ENCODE results near the gene THG1L.
"Not testable (repeated sequence)": the region's sequence is repeated elsewhere in the genome, so short reads cannot be mapped to it uniquely, and the experiment has no call there.

The THG1L gene

DNA sequence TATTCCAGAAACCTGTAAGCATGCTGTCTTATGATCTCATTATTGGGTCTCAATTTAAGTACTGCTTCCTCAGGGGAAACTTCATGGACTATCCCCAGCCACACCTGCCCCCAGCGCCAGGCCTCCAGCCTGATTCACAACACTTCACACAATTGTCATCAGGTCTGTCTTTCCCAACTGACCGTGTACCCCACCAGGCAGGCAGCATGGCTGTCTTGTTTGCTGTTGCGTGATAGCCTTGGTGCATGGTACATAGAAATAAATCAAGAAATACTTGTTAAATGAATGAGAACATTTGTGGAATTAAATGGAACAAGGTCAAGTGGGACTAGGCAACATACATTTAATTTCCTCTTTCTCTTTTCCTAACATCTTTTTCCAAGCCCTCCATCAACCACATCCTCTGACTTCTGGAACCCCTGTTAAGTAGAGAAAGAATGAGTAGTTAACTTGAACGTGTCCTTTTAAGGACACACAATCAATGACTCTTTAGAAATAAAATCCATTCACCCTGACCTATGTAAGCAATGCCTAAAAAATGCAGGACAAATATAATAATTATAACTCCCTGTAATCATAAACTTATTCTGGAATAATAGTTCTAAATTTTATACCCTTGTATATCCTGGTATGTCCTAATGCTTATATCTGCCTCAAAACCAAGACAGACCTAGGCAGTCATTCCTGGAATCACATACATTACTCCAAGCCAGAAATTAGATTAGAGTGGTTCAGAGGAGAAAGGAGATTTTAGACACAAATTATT lies 17.2 kb upstream of the THG1L start:
- DNase-seq = no peak
- TF ChIP-seq GATA1 (IDR thresholded peaks at IDR 0.05; ENCODE audit: low read depth, low read length) = no peak
- no peak for TF ChIP-seq POLR2A (IDR thresholded peaks at IDR 0.05; ENCODE audit: low read length)

DNA sequence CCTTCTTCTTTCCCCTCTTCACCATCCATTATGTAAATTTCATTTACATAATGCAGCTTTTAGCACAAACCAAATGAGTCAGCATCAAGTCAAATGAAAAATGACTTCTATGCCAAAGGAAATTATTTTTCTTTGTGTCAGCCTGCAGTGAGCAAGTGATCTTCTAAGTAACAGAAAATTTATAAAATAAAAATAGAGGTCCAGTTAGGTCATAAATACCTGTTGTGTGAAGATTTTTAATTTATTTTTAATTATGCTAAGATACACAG lies 16.7 kb upstream of the THG1L start:
- DNase-seq = no peak
- TF ChIP-seq GATA1 (IDR thresholded peaks at IDR 0.05; ENCODE audit: low read depth, low read length) = no peak
- no peak for TF ChIP-seq POLR2A (IDR thresholded peaks at IDR 0.05; ENCODE audit: low read length)

DNA sequence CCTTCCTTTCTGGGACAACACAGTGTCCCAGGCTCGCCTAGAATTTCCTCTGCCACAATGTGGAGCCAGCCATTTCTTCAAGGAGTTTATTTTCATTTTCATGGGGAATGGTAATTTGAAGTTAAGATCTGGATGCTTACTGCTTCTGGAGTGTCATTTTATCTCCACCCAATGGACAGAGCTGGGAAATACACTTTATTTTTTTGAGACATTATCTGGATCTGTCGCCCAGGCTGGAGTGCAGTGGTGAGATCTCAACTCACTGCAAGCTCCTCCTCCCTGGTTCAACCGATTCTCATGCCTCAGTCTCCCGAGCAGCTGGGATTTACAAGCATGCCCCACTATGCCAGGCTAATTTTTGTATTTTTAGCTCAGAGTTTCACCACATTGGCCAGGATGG lies 12.7 kb upstream of the THG1L start:
- TF ChIP-seq POLR2A (IDR thresholded peaks at IDR 0.05; ENCODE audit: low read length) = no peak
- TF ChIP-seq GATA1 (IDR thresholded peaks at IDR 0.05; ENCODE audit: low read depth, low read length) = no peak
- DNase-seq = peak; percentile 64 to 66

DNA sequence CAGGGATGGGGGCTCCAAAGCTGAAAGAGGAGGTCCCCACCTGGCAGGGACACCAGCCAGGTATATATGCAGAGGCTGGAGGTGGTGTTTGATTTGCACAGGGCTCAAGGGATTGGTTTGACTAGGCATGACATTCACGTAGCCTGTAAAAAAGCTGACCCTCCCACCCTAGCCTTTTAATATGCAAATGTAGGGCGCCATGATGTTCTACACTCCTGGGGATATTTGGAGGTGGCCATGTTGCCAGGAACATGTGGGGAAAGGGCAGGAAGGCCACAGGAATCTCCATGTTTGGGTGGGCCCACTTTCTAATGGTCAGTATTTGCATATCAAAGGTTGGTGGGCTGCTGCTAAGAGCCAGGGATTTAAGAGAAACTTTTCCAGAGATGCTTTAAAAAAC lies 12.0 kb upstream of the THG1L start:
- no peak for TF ChIP-seq GATA1 (IDR thresholded peaks at IDR 0.05; ENCODE audit: low read depth, low read length)
- TF ChIP-seq POLR2A (IDR thresholded peaks at IDR 0.05; ENCODE audit: low read length) = no peak
- no peak for DNase-seq

DNA sequence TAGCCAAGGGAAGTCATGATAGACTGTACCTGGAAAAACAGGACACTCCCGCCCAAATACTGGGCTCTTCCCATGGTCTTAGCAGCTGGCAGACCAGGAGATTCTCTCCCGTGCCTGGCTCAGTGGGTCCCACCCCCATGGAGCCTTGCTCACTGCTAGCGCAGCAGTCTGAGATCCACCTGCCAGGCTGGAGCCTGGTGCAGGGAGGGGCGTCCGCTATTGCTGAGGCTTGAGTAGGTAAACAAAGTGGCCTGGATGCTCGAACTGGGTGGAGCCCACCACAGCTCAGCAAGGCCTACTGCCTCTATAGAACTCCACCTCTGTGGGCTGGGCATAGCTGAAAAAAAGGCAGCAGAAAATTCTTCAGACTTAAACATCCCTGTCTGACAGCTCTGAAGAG lies 10.1 kb upstream of the THG1L start:
- TF ChIP-seq POLR2A (IDR thresholded peaks at IDR 0.05; ENCODE audit: low read length) = no peak
- no peak for TF ChIP-seq GATA1 (IDR thresholded peaks at IDR 0.05; ENCODE audit: low read depth, low read length)
- no peak for DNase-seq

DNA sequence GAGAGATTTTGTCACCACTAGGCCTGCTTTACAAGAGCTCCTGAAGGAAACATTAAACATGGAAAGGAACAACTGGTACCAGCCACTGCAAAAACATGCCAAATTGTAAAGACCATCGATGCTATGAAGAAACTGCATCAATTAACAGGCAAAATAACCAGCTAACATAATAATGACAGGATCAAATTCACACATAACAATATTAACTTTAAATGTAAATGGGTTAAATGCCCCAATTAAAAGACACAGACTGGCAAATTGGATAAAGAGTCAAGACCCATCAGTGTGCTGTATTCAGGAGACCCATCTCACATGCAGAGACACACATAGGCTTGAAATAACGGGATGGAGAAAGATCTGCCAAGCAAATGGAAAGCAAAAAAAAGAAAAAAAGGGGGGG lies 8.3 kb upstream of the THG1L start:
- not testable (repeated sequence) for DNase-seq

DNA sequence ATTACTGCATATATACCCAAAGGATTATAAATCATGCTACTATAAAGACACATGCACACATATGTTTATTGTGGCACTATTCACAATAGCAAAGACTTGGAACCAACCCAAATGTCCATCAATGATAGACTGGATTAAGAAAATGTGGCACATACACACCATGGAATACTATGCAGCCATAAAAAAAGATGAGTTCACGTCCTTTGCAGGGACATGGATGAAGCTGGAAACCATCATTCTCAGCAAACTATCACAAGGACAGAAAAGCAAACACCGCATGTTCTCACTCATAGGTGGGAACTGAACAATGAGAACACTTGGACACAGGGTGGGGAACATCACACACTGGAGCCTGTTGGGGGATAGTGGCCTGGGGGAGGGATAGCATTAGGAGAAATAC lies 4.6 kb upstream of the THG1L start:
- DNase-seq = not testable (repeated sequence)

DNA sequence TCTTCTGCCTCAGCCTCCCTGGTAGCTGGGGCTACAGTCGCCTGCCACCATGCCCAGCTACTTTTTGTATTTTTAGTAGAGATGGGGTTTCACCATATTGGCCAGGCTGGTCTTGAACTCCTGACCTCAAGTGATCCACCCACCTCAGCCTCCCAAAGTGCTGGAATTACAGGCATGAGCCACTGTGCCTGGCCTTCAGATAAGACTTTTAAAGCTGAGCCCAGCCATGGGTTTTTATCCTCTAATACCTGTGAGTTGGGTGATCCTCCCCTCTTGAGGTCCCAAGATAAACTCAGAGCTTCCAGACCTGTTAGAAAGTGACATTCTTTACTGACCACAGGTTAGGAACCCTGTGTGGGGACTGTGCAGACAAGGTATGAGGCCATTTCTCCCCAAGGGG lies 3.4 kb upstream of the THG1L start:
- not testable (repeated sequence) for DNase-seq

DNA sequence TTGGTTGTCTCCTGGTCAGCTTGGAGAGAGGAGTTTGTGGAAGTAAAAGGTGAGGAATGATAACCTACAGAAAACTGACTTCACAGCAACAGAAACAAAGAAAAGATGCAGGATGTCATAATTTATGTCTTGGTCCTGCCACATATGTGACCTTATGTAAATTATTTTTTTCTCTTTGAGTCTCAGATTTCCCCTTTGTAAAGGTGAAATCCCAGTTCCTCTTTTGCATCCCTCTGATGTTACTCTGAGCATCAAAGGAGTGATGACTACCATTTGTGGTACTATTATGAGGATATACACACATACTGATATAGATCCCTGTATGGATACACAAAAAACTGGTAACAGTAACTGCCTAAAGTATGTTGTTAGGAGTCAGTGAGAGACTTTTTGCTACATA lies 1.4 kb upstream of the THG1L start:
- DNase-seq = no peak
- TF ChIP-seq POLR2A (IDR thresholded peaks at IDR 0.05; ENCODE audit: low read length) (no peak), GATA1 (IDR thresholded peaks at IDR 0.05; ENCODE audit: low read depth, low read length) (no peak)

DNA sequence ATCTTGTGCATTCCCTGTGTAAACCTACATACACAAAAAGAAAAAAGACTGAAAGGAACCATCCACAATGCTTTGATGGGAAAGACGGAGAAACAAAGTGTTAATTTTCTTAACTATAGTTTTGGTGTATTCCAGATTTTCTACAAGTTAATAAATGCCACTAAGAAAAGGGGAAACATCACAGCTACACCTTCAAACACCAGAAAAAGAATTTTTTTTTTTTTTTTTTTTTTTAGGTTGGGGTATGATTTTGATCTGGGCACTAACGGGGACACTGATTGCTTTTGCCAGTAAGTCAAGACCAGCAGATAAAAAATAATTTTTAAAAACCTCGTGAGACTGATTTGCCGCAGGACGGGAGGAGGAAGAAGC lies 334 bp upstream of the THG1L start:
- no peak for DNase-seq
- TF ChIP-seq GATA1 (IDR thresholded peaks at IDR 0.05; ENCODE audit: low read depth, low read length) (no peak), POLR2A (IDR thresholded peaks at IDR 0.05; ENCODE audit: low read length) (no peak)

DNA sequence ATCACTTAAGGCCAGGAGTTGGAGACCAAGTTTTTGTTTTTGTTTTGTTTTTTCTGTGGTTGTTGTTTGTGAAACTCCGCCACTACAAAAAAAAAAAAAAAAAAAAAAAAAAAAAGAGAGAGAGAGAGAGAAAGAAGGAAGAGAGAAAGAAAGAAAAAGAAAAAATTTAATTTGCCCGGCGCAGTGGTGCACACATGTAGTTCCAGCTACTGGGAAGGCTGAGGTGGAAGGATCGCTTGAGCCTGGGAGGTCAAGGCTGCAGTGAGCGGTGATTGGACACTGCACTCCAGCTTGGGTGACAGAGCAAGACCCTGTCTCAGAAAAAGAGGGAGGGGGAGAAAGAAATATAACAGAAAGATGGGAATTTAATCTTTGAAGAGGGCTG lies 902 bp downstream of the THG1L start:
- DNase-seq = no peak

DNA sequence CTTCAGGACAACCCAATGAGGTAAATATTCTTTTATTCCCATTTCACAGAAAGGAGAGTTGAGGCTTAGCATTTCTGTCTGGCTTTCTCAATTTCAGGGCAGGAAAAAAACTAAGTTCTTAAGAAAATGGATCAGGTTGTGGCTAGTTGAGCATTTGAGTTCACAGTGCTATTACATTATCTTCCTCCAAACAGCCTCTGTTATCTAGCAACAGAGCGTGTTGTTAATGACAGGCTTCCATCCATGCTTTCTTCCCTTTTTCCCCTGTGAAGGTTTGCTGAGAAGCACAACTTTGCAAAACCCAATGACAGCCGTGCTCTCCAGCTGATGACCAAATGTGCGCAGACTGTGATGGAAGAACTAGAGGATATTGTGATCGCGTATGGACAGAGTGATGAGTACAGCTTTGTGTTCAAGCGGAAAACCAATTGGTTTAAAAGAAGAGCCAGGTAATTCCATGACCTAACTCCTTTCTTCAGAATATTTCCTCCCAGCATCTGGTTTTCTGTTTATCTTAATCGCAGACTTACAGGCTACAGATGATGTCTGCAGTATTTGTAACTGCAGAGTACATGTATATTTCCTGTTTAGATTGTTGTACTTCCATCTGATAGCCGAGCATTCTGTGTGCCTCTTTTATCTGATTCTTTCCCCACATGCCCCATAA lies 1.5 kb downstream of the THG1L start:
- TF ChIP-seq GATA1 (IDR thresholded peaks at IDR 0.05; ENCODE audit: low read depth, low read length) (no peak), POLR2A (IDR thresholded peaks at IDR 0.05; ENCODE audit: low read length) (no peak)
- peak; percentile 74 to 88 for DNase-seq

More for the DNA sequence above, 902 bp downstream of the THG1L start:
- TF ChIP-seq POLR2A (IDR thresholded peaks at IDR 0.05; ENCODE audit: low read length) (no peak), GATA1 (IDR thresholded peaks at IDR 0.05; ENCODE audit: low read depth, low read length) (no peak)

DNA sequence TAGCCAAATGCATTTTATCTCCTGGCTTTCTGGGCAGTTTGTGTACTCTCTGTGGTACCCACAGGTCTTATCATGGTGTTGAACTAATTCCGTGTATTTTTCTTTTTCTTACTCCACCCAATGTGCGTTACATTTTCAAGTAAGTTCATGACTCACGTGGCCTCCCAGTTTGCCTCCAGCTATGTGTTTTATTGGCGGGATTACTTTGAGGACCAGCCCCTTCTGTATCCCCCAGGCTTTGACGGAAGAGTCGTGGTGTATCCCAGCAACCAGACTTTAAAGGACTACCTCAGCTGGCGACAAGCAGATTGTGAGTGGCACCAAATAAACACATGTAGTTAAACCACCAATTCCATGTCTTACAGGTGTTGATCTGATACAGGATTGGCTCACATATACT lies 3.2 kb downstream of the THG1L start:
- peak; percentile 9 to 10 for DNase-seq
- TF ChIP-seq POLR2A (IDR thresholded peaks at IDR 0.05; ENCODE audit: low read length) (no peak), GATA1 (IDR thresholded peaks at IDR 0.05; ENCODE audit: low read depth, low read length) (no peak)

DNA sequence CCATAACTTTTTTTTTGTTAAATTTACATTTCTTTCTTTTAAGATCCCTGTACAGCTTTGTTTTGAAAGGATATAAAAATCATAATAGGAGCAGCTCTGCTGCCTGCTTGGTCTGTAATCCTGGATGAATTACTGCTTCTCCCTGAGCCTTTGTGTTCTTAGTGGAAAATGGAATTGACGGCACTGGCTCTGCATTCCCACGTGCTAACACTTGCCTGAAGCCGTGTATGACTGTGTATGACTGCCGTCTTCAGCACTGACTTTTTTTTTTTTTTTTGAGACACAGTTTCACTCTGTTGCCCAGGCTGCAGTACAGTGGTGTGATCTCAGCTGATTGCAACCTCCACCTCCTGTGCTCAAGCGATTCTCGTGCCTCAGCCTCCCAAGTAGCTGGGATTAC lies 4.8 kb downstream of the THG1L start:
- no peak for DNase-seq
- no peak for TF ChIP-seq POLR2A (IDR thresholded peaks at IDR 0.05; ENCODE audit: low read length)
- TF ChIP-seq GATA1 (IDR thresholded peaks at IDR 0.05; ENCODE audit: low read depth, low read length) = no peak

DNA sequence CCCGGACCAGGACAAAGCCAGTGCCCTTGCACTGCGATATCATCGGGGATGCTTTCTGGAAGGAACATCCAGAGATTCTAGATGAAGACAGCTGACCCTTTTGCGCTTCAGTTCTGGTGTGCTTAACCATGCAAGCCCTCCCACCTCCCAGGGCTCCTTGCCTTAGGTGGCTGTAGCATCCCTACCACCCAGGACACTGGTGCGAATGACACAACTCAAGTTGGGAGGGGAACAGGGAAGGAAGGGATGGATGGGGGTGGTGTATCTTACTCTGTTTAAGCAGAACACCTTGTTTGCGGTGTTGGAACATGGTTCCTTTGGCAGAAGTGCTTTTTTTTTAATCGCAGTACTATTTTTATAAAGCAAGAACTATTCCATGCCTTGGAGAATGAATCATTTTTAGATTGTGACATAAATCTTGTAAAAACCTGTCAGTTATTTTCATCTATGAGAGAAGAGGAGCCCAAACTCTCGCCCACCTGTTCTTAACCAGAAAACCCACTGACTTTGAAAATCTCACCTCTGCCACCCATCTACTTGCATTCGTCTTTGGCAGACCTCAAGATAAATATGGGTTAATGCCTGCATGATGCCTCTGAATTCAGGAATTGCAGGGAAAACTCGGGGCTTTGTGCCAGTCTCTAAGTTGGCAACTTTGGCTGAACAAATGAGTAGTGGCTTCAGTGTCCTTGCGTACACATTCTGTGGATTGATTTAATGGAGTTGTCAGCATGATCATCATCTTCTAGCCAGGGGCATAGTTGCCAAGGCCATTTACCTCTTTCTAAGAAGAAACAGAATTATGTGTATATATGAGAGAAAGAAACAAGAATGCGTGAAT lies 8.4 kb downstream of the THG1L start:
- DNase-seq = no peak
- no peak for TF ChIP-seq POLR2A (IDR thresholded peaks at IDR 0.05; ENCODE audit: low read length)
- TF ChIP-seq GATA1 (IDR thresholded peaks at IDR 0.05; ENCODE audit: low read depth, low read length) = no peak
